AG09309 (cell line): ENCODE data around the gene RIMKLB.
"Not testable (repeated sequence)": the region's sequence is repeated elsewhere in the genome, so short reads cannot be mapped to it uniquely, and the experiment has no call there.

ENCODE experiments used
- DNase-seq: peaks from one replicate; pipeline ENCODE4 v3.0.0-alpha.2; 2010; ENCODE audit warnings: low read depth
- H3K4me3 ChIP-seq: 2 replicates; pipeline ENCODE4 v1.5.1; 2011; ENCODE audit warnings: mild to moderate bottlenecking, low read depth, low read length, moderate library complexity; ENCODE audit not compliant: control insufficient read depth
- TF ChIP-seq, protein P1 (sequence below): IDR thresholded peaks from 2 replicates; pipeline ENCODE4 v1.5.1; 2011; ENCODE audit warnings: mild to moderate bottlenecking, low read depth, low read length, inconsistent platforms; ENCODE audit not compliant: insufficient read depth, control insufficient read depth; ENCODE audit errors: missing control alignments

The RIMKLB gene

DNA sequence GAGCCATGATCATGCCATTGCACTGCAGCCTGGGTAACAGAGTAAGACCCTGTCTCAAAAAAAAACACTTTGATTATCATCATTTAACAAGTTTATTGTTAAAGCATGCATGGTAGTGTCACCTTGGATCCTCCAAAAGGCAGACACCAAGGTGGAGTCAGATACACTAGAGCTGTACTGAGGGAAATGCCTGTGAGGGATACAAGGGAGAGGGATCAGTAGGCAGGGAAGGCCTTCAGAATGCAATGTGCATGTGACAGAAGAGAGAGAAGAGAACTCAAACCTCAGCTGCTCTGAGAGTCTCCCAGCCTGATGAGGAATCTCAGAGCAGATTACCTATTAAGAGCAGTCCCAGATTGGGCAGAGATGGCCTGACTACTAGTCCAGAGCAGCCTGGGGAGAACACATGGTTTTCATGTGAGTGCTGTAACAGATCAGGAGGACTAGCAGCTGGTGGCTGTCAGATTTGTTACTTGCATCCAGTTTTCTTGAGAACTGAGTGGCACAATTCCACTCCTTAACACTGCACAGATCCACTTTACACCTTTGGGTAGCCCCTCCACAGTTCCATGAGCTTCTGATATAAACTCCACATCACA, 86.6 kb downstream of the RIMKLB start:
- no peak overlapping the region for H3K4me3 ChIP-seq
- TF ChIP-seq, protein P1, sequence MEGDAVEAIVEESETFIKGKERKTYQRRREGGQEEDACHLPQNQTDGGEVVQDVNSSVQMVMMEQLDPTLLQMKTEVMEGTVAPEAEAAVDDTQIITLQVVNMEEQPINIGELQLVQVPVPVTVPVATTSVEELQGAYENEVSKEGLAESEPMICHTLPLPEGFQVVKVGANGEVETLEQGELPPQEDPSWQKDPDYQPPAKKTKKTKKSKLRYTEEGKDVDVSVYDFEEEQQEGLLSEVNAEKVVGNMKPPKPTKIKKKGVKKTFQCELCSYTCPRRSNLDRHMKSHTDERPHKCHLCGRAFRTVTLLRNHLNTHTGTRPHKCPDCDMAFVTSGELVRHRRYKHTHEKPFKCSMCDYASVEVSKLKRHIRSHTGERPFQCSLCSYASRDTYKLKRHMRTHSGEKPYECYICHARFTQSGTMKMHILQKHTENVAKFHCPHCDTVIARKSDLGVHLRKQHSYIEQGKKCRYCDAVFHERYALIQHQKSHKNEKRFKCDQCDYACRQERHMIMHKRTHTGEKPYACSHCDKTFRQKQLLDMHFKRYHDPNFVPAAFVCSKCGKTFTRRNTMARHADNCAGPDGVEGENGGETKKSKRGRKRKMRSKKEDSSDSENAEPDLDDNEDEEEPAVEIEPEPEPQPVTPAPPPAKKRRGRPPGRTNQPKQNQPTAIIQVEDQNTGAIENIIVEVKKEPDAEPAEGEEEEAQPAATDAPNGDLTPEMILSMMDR: no peak
- no peak for DNase-seq

DNA sequence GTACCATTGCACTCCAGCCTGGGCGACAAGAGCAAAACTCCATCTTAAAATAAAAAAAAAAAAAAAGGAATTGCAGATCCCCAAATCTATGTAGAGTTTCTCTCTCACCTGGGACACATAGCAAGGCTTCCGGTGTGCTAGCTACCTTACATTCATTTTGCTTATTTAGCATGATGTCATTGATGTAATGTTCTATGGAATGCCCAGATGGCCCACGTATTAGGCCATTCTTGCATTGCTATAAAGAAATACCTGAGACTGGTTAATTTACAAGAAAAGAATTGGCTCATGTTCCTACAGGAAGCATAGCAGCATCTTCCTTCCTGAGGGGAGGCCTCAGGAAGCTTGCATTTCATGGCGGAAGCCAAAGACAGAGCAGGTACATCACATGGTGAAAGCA, 87.7 kb downstream of the RIMKLB start:
- H3K4me3 ChIP-seq: no peak overlapping the region
- TF ChIP-seq, protein P1: no peak
- no peak for DNase-seq

DNA sequence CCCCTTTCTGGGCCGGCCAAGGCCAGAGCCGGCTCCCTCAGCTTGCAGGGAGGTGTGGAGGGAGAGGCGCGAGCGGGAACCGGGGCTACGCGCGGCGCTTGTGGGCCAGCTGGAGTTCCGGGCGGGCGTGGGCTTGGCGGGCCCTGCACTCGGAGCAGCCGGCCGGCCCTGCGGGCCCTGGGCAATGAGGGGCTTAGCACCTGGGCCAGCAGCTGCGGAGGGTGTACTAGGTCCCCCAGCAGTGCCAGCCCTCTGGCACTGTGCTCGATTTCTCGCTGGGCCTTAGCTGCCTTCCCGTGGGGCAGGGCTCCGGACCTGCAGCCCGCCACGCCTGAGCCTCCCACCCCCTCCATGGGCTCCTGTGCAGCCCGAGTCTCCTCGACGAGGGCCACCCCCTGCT, 89.4 kb downstream of the RIMKLB start:
- not testable (repeated sequence) for H3K4me3 ChIP-seq, DNase-seq

DNA sequence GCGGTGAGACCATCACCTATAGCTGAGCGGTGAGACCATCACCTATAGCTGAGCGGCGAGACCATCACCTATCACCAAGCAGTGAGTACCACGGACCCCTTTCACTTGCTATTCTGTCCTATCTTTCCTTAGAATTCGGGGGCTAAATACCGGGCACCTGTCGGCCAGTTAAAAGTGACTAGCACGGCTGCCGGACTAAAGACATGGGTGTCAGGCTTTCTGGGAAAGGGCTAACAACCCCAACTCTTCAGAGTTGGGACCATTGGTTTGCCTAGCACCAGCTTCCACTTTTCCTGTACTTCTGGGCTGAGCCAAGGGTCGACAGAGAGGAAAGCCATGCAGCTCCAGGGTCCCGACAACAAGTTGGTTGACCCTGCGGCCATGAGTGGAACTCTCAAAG, 90.9 kb downstream of the RIMKLB start:
- not testable (repeated sequence) for DNase-seq
- H3K4me3 ChIP-seq: peak overlapping the region; percentile 12; the same call in 1 of the 2 replicates

DNA sequence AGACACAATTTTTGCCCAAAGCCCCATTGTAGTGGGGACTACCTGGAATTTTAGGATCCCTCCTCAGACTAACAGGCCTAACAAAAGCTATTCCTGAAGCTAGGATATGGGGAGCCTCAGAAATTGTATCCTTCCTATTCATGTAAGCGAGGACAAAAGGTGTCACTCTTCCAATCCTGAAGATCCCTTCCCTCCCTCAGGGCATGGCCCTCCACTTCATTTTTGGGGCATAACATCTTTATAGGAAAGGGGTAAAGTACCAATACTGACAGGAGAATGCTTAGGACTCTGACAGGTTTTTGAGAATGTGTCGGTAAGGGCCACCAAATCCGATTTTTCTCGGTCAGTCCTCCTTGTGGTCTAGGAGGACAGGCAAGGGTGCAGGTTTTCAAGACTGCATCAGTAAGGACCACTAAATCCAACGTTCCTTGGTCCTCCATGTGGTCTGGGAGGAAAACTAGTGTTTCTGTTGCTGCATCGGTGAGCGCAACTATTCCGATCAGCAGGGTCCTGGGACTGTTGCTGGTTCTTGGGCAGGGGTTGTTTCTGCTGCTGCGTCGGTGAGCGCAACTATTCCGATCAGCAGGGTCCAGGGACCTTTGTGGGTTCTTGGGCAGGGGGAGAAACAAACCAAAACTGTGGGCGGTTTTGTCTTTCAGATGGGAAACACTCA, 91.7 kb downstream of the RIMKLB start:
- not testable (repeated sequence) for DNase-seq, H3K4me3 ChIP-seq

DNA sequence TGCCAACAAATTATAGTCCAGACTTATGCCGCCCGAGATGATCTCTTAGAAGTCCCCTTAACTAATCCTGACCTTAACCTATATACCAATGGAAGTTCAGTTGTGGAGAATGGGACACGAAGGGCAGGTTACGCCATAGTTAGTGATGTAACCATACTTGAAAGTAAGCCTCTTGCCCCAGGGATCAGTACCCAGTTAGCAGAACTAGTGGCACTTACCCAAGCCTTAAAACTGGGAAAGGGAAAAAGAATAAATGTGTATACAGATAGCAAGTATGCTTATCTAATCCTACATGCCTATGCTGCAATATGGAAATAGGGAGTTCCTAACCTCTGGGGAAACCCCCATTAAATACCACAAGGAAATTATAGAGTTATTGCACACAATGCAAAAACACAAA, 95.4 kb downstream of the RIMKLB start:
- H3K4me3 ChIP-seq, DNase-seq: not testable (repeated sequence)

DNA sequence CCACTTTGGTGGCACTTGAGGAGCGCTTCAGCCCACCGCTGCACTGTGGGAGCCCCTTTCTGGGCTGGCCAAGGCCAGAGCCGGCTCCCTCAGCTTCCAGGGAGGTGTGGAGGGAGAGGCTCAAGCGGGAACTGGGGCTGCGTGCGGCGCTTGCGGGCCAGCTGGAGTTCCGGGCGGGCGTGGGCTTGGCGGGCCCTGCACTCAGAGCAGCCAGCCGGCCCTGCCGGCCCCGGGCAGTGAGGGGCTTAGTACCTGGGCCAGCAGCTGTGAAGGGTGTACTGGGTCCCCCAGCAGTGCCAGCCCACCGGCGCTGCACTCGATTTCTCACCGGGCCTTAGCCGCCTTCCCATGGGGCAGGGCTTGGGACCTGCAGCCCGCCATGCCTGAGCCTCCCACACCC, 96.8 kb downstream of the RIMKLB start:
- H3K4me3 ChIP-seq, DNase-seq: not testable (repeated sequence)

DNA sequence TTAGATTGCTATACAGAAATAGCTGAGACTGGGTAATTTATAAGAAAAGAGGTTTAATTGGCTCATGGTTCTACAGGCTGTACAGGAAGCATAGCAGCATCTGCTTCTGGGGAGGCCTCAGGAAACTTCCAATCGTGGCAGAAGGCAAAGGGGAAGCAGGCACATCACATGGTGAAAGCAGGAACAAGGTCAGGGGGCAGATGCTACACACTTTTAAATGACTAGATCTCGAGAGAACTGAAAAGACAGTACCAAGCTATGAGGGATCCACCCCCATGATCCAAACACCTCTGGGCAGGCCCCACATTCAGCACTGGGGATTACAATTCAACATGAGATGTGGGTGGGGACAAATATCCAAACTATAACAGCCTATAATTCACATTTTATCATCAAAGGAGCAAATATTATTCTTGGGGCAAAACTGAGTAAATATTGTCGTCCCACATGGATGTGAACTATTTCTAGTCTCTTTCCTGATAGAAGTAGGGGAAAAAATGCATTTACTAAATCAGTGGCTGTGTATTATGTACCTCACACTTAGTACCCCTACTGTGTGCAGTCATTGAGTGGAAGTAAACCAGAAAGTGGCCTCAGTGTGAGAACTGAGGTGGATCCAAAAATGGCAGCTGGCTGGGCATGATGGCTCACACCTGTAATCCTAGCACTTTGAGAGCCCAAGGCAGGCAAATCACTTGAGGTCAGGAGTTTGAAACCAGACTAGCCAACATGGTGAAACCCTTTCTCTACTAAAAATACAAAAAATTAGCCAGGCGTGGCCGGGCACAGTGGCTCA, 99.2 kb downstream of the RIMKLB start:
- no peak overlapping the region for H3K4me3 ChIP-seq
- DNase-seq: no peak
- TF ChIP-seq, protein P1: no peak

DNA sequence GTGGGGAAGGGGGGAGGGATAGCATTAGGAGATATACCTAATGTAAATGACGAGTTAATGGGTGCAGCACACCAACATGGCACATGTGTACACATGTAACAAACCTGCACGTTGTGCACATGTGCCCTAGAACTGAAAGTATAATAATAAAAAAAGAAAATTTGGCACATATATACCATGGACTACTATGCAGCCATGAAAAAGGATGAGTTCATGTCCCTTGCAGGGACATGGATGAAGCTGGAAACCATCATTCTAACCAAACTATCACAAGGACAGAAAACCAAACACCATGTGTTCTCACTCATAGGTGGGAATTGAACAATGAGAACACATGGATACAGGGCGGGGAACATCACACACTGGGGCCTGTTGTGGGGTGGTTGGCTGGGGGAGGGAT, 103.4 kb downstream of the RIMKLB start:
- not testable (repeated sequence) for H3K4me3 ChIP-seq, DNase-seq

DNA sequence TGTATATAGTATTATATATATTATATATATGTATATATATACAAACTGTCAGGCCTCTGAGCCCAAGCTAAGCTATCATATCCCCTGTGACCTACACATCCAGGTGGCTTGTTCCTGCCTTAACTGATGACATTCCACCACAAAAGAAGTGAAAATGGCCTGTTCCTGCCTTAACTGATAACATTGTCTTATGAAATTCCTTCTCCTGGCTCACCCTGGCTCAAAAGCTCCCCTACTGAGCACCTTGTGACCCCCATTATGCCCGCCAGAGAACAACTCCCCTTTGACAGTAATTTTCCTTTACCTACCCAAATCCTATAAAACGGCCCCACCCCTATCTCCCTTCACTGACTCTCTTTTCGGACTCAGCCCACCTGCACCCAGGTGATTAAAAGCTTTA, 107.0 kb downstream of the RIMKLB start:
- H3K4me3 ChIP-seq, DNase-seq: not testable (repeated sequence)

DNA sequence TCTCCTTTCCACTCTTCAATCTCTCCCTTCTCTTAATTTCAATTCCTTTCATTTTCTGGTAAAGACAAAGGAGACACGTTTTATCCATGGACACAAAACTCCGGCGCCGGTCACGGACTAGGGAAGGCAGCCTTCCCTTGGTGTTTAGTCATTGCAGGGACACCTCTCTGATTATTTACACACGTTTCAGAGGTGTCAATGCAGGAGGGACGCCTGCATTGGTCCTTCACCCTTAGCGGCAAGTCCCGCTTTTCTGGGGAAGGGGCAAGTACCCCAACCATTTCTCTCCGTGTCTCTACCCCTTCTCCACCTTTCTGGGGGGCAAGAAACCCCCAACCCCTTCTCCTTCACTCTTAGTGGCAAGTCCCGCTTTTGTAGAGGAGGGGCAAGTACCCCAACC, 107.7 kb downstream of the RIMKLB start:
- DNase-seq, H3K4me3 ChIP-seq: not testable (repeated sequence)

DNA sequence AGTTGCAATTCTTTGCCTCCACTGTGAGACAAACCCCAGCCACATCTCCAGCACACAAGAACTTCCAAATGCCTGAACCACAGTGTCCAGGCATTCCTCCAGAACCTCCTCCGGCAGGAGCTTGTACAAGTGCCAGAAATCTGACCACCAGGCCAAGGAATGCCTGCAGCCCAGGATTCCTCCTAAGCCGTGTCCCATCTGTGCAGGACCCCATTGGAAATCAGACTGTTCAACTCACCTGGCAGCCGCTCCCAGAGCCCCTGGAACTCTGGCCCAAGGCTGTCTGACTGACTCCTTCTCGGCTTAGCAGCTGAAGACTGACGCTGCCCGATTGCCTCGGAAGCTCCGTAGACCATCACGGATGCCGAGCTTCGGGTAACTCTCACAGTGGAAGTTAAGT, 109.3 kb downstream of the RIMKLB start:
- not testable (repeated sequence) for H3K4me3 ChIP-seq, DNase-seq

DNA sequence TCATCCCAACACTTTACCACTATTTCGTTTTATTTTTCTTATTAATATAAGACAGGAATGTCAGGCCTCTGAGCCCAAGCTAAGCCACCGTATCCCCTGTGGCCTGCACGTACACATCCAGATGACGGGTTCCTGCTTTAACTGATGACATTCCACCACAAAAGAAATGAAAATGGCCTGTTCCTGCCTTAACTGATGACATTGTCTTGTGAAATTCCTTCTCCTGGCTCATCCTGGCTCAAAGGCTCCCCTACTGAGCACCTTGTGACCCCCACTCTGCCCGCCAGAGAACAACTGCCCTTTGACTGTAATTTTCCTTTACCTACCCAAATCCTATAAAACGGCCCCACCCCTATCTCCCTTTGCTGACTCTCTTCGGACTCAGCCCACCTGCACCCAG, 112.3 kb downstream of the RIMKLB start:
- DNase-seq: not testable (repeated sequence)

More for the DNA sequence above, 112.3 kb downstream of the RIMKLB start:
- not testable (repeated sequence) for H3K4me3 ChIP-seq
